Measurements from ENCODE around the gene TPRG1.

Gene TPRG1

GRCh38 chr3:189303584-189303983, 131.8 kb downstream of the TPRG1 start:
- Histone ChIP-seq H3K9me3 (no peaks in the 10 kb centered on the region), H3K4me1 (no peaks in the 10 kb centered on the region), H3K4me3 (no peak overlapping the region), H3K36me3 (replicated peaks) (no peaks in the 10 kb centered on the region), H3K27me3 (ENCODE audit: low read depth) (no peaks in the 10 kb centered on the region)
- DNase-seq (ENCODE audit: low spot score in 2 of 2), result no peak
- in situ Hi-C loops (cut with MboI; ENCODE audit: low sequenced_read_pairs), result no loop called here

- peak; percentile 12 to 47 for DNase-seq (ENCODE audit: low spot score in 2 of 2)
- in situ Hi-C loops (cut with MboI; ENCODE audit: low sequenced_read_pairs), result no loop called here
Observed at GRCh38 chr3:189304465-189305351, 132.9 kb downstream of the TPRG1 start.

GRCh38 chr3:189305412-189305811, 133.6 kb downstream of the TPRG1 start:
- Histone ChIP-seq H3K9me3 (no peaks in the 10 kb centered on the region), H3K36me3 (replicated peaks) (no peaks in the 10 kb centered on the region), H3K27me3 (ENCODE audit: low read depth) (no peaks in the 10 kb centered on the region), H3K4me1 (no peaks in the 10 kb centered on the region), H3K4me3 (no peak overlapping the region)
- in situ Hi-C loops (cut with MboI; ENCODE audit: low sequenced_read_pairs), result no loop called here
- DNase-seq (ENCODE audit: low spot score in 2 of 2), result no peak

More at GRCh38 chr3:189304465-189305351, 132.9 kb downstream of the TPRG1 start:
- H3K27me3 ChIP-seq (ENCODE audit: low read depth), result no peaks in the 10 kb centered on the region
- no peaks in the 10 kb centered on the region for H3K36me3 ChIP-seq (replicated peaks)
- H3K4me1 ChIP-seq, result no peaks in the 10 kb centered on the region
- H3K4me3 ChIP-seq, result no peak overlapping the region
- no peaks in the 10 kb centered on the region for H3K9me3 ChIP-seq

GRCh38 chr3:189307963-189308362, 136.2 kb downstream of the TPRG1 start:
- no peaks in the 10 kb centered on the region for H3K4me1 ChIP-seq
- no peak for DNase-seq (ENCODE audit: low spot score in 2 of 2)
- H3K4me3 ChIP-seq, result no peak overlapping the region
- H3K36me3 ChIP-seq (replicated peaks), result no peaks in the 10 kb centered on the region
- in situ Hi-C loops (cut with MboI; ENCODE audit: low sequenced_read_pairs), result no loop called here
- H3K27me3 ChIP-seq (ENCODE audit: low read depth), result no peaks in the 10 kb centered on the region
- no peaks in the 10 kb centered on the region for H3K9me3 ChIP-seq

- no peaks in the 10 kb centered on the region for H3K27me3 ChIP-seq (ENCODE audit: low read depth)
- in situ Hi-C loops (cut with MboI; ENCODE audit: low sequenced_read_pairs), result no loop called here
- no peaks in the 10 kb centered on the region for H3K4me1 ChIP-seq
- DNase-seq (ENCODE audit: low spot score in 2 of 2), result no peak
- no peak overlapping the region for H3K4me3 ChIP-seq
- no peaks in the 10 kb centered on the region for H3K36me3 ChIP-seq (replicated peaks)
- no peaks in the 10 kb centered on the region for H3K9me3 ChIP-seq
Observed at GRCh38 chr3:189308608-189309007, 136.8 kb downstream of the TPRG1 start.

GRCh38 chr3:189309400-189309975, 137.7 kb downstream of the TPRG1 start:
- H3K27me3 ChIP-seq (ENCODE audit: low read depth), result no peaks in the 10 kb centered on the region
- in situ Hi-C loops (cut with MboI; ENCODE audit: low sequenced_read_pairs), result no loop called here
- no peaks in the 10 kb centered on the region for H3K9me3 ChIP-seq
- H3K36me3 ChIP-seq (replicated peaks), result no peaks in the 10 kb centered on the region
- no peaks in the 10 kb centered on the region for H3K4me1 ChIP-seq
- no peak overlapping the region for H3K4me3 ChIP-seq
- DNase-seq (ENCODE audit: low spot score in 2 of 2), result no peak

- in situ Hi-C loops (cut with MboI; ENCODE audit: low sequenced_read_pairs), result no loop called here
- no peak overlapping the region for H3K4me3 ChIP-seq
- H3K4me1 ChIP-seq, result no peaks in the 10 kb centered on the region
- no peaks in the 10 kb centered on the region for H3K9me3 ChIP-seq
- no peak for DNase-seq (ENCODE audit: low spot score in 2 of 2)
- H3K27me3 ChIP-seq (ENCODE audit: low read depth), result no peaks in the 10 kb centered on the region
- H3K36me3 ChIP-seq (replicated peaks), result no peaks in the 10 kb centered on the region
Observed at GRCh38 chr3:189311521-189311920, 139.8 kb downstream of the TPRG1 start.

- in situ Hi-C loops (cut with MboI; ENCODE audit: low sequenced_read_pairs), result no loop called here
- no peaks in the 10 kb centered on the region for H3K9me3 ChIP-seq
- no peaks in the 10 kb centered on the region for H3K36me3 ChIP-seq (replicated peaks)
Observed at GRCh38 chr3:189312866-189313265, 141.1 kb downstream of the TPRG1 start.

GRCh38 chr3:189316296-189317019, 144.7 kb downstream of the TPRG1 start:
- in situ Hi-C loops (cut with MboI; ENCODE audit: low sequenced_read_pairs), result no loop called here

More at GRCh38 chr3:189312866-189313265, 141.1 kb downstream of the TPRG1 start:
- Histone ChIP-seq H3K27me3 (ENCODE audit: low read depth) (no peaks in the 10 kb centered on the region), H3K4me1 (no peaks in the 10 kb centered on the region), H3K4me3 (no peak overlapping the region)
- no peak for DNase-seq (ENCODE audit: low spot score in 2 of 2)

GRCh38 chr3:189317911-189318310, 146.1 kb downstream of the TPRG1 start:
- Histone ChIP-seq H3K27me3 (ENCODE audit: low read depth) (no peaks in the 10 kb centered on the region), H3K9me3 (no peaks in the 10 kb centered on the region), H3K4me1 (no peaks in the 10 kb centered on the region), H3K36me3 (replicated peaks) (no peaks in the 10 kb centered on the region), H3K4me3 (no peak overlapping the region)
- no peak for DNase-seq (ENCODE audit: low spot score in 2 of 2)
- in situ Hi-C loops (cut with MboI; ENCODE audit: low sequenced_read_pairs), result no loop called here

More at GRCh38 chr3:189316296-189317019, 144.7 kb downstream of the TPRG1 start:
- H3K4me3 ChIP-seq, result no peak overlapping the region
- no peaks in the 10 kb centered on the region for H3K9me3 ChIP-seq
- H3K27me3 ChIP-seq (ENCODE audit: low read depth), result no peaks in the 10 kb centered on the region
- no peak for DNase-seq (ENCODE audit: low spot score in 2 of 2)
- no peaks in the 10 kb centered on the region for H3K36me3 ChIP-seq (replicated peaks)
- H3K4me1 ChIP-seq, result no peaks in the 10 kb centered on the region

- Histone ChIP-seq H3K36me3 (replicated peaks) (no peaks in the 10 kb centered on the region), H3K27me3 (ENCODE audit: low read depth) (no peaks in the 10 kb centered on the region), H3K4me1 (no peaks in the 10 kb centered on the region), H3K4me3 (no peak overlapping the region), H3K9me3 (no peaks in the 10 kb centered on the region)
- no peak for DNase-seq (ENCODE audit: low spot score in 2 of 2)
- in situ Hi-C loops (cut with MboI; ENCODE audit: low sequenced_read_pairs), result no loop called here
Observed at GRCh38 chr3:189320511-189320910, 148.7 kb downstream of the TPRG1 start.

- H3K36me3 ChIP-seq (replicated peaks), result no peaks in the 10 kb centered on the region
- H3K4me1 ChIP-seq, result no peaks in the 10 kb centered on the region
- H3K4me3 ChIP-seq, result no peak overlapping the region
- no peaks in the 10 kb centered on the region for H3K27me3 ChIP-seq (ENCODE audit: low read depth)
- H3K9me3 ChIP-seq, result no peaks in the 10 kb centered on the region
- no peak for DNase-seq (ENCODE audit: low spot score in 2 of 2)
- in situ Hi-C loops (cut with MboI; ENCODE audit: low sequenced_read_pairs), result no loop called here
Observed at GRCh38 chr3:189322339-189322738, 150.6 kb downstream of the TPRG1 start.

- Histone ChIP-seq H3K27me3 (ENCODE audit: low read depth) (no peaks in the 10 kb centered on the region), H3K9me3 (no peaks in the 10 kb centered on the region), H3K4me3 (no peak overlapping the region), H3K36me3 (replicated peaks) (no peaks in the 10 kb centered on the region), H3K4me1 (no peaks in the 10 kb centered on the region)
- no peak for DNase-seq (ENCODE audit: low spot score in 2 of 2)
- in situ Hi-C loops (cut with MboI; ENCODE audit: low sequenced_read_pairs), result no loop called here
Observed at GRCh38 chr3:189324538-189325138, 152.9 kb downstream of the TPRG1 start.
